CD14-positive monocyte (primary cell): ENCODE results near the gene PGM2. TPM values are rescaled to one million over a fixed set of nuclear protein-coding genes. Genes with fewer than 3 reads are reported as not detected.
A peak's percentile ranks its signal among the peaks of the same experiment; 100 is the strongest.

ENCODE experiments used
- DNase-seq, 3 donors: peaks; one replicate each; pipeline ENCODE4 v3.0.0-alpha.2; 2011 to 2022
- H2AFZ ChIP-seq: 2 replicates; pipeline ENCODE4 v1.6.0; 2012; ENCODE audit warnings: mild to moderate bottlenecking, low read depth, low read length, inconsistent platforms; ENCODE audit not compliant: insufficient read depth, poor library complexity, severe bottlenecking
- H3K27ac ChIP-seq, 2 donors: 1 replicate in 1 of 2; 2 replicates in 1 of 2; pipeline ENCODE4 v1.5.1; 2012 to 2013; ENCODE audit warnings: low read length in 2 of 2, control low read depth in 1 of 2, inconsistent platforms in 1 of 2, low read depth in 1 of 2, mild to moderate bottlenecking in 1 of 2
- H3K27me3 ChIP-seq, 2 donors: one replicate each; pipeline versions ENCODE4 v1.6.0 to v1.6.1; 2011 to 2013; ENCODE audit warnings: low read length in 2 of 2; ENCODE audit not compliant: control insufficient read depth in 2 of 2, insufficient read depth in 2 of 2
- H3K36me3 ChIP-seq, 2 donors: replicated peaks in 1 of 2; 1 replicate in 1 of 2; 2 replicates in 1 of 2; pipeline versions ENCODE4 v1.5.1 to v1.6.1; 2012 to 2013; ENCODE audit warnings: low read length in 2 of 2, control low read depth in 1 of 2, inconsistent platforms in 1 of 2, mild to moderate bottlenecking in 1 of 2; ENCODE audit not compliant: insufficient read depth in 2 of 2, control insufficient read depth in 1 of 2
- H3K4me1 ChIP-seq, 2 donors: 1 replicate in 1 of 2; 2 replicates in 1 of 2; pipeline versions ENCODE4 v1.5.1 to v1.6.1; 2012 to 2013; ENCODE audit warnings: low read length in 2 of 2, control low read depth in 1 of 2, inconsistent platforms in 1 of 2, mild to moderate bottlenecking in 1 of 2, moderate library complexity in 1 of 2; ENCODE audit not compliant: insufficient read depth in 2 of 2, control insufficient read depth in 1 of 2
- H3K4me2 ChIP-seq: replicated peaks from 2 replicates; pipeline ENCODE3; 2012; ENCODE audit warnings: low read length, moderate library complexity, mild to moderate bottlenecking; ENCODE audit not compliant: poor library complexity, severe bottlenecking; ENCODE audit errors: extremely low read depth
- H3K4me3 ChIP-seq, 3 experiments: fragments of 200-600 bp in 1 of 3; sonication (generic) in 1 of 3; replicated peaks in 1 of 3; 1 replicate in 2 of 3; 2 replicates in 1 of 3; pipeline ENCODE4 v1.5.1; 2011 to 2013; ENCODE audit warnings: low read length in 3 of 3, mild to moderate bottlenecking in 3 of 3, control low read depth in 2 of 3, low read depth in 2 of 3, inconsistent platforms in 1 of 3, moderate library complexity in 1 of 3
- H3K79me2 ChIP-seq: 2 replicates; pipeline ENCODE4 v1.6.0; 2012; ENCODE audit warnings: mild to moderate bottlenecking, control low read depth, inconsistent platforms, low read length, moderate library complexity; ENCODE audit not compliant: insufficient read depth
- H3K9ac ChIP-seq: 2 replicates; pipeline ENCODE4 v1.6.0; 2017; ENCODE audit warnings: low read length, mild to moderate bottlenecking; ENCODE audit not compliant: insufficient read depth, poor library complexity, severe bottlenecking
- H3K9me3 ChIP-seq, 2 donors: replicated peaks in 1 of 2; 1 replicate in 1 of 2; 2 replicates in 1 of 2; pipeline versions ENCODE4 v1.5.1 to v1.6.1; 2012 to 2013; ENCODE audit warnings: low read length in 2 of 2, control low read depth in 1 of 2; ENCODE audit not compliant: control insufficient read depth in 1 of 2, insufficient read depth in 1 of 2
- H4K20me1 ChIP-seq: 2 replicates; pipeline ENCODE4 v1.6.0; 2012; ENCODE audit warnings: mild to moderate bottlenecking, low read length, control low read depth, moderate library complexity; ENCODE audit not compliant: insufficient read depth
- H3K27ac Mint-ChIP-seq, 7 donors: one replicate each; pipeline ENCODE4 v1.8.0; 2020; ENCODE audit warnings: mild to moderate bottlenecking in 7 of 7, mixed read lengths in 7 of 7, moderate library complexity in 6 of 7, inconsistent platforms in 2 of 7
- H3K27me3 Mint-ChIP-seq, 3 donors: one replicate each; pipeline ENCODE4 v1.8.0; 2021 to 2022; ENCODE audit warnings: low read depth in 3 of 3, mild to moderate bottlenecking in 3 of 3, mixed read lengths in 3 of 3, moderate library complexity in 3 of 3, inconsistent platforms in 1 of 3
- H3K36me3 Mint-ChIP-seq, 2 donors: one replicate each; pipeline ENCODE4 v1.8.0; 2020; ENCODE audit warnings: mixed read lengths in 2 of 2, inconsistent platforms in 1 of 2, mild to moderate bottlenecking in 1 of 2
- H3K4me1 Mint-ChIP-seq: one replicate; pipeline ENCODE4 v1.8.0; 2020; ENCODE audit warnings: mild to moderate bottlenecking, mixed read lengths
- H3K4me3 Mint-ChIP-seq, 2 donors: one replicate each; pipeline ENCODE4 v1.8.0; 2020; ENCODE audit warnings: mild to moderate bottlenecking in 2 of 2, mixed read lengths in 2 of 2, moderate library complexity in 1 of 2
- H3K9me3 Mint-ChIP-seq, 7 donors: one replicate each; pipeline ENCODE4 v1.8.0; 2020 to 2022; ENCODE audit warnings: mixed read lengths in 7 of 7, mild to moderate bottlenecking in 6 of 7, moderate library complexity in 6 of 7, inconsistent platforms in 2 of 7
- WGBS: methylation state at CpG from one replicate; pipeline ENCODE4 v1.1.5; 2013; ENCODE audit warnings: missing lambda C conversion rate; ENCODE audit not compliant: insufficient coverage; 5-methylcytosine and 5-hydroxymethylcytosine counted together
- intact Hi-C, 2 donors: fragments of 100-400 bp; cut with micrococcal nuclease; formaldehyde crosslinking; loops; one replicate each; pipeline versions ENCODE4 v1.15.0 to v1.15.1; 2023
- polyA plus RNA-seq, 3 donors: library from polyadenylated mRNA; depleted of rRNA in 1 of 3; unstranded in 2 of 3; stranded (reverse) in 1 of 3; fragments of 300-500 nt in 2 of 3; fragments of >200 nt in 1 of 3; fragmentation: Illumina TruSeq in 2 of 3; gene quantifications; 1 replicate in 2 of 3; 2 replicates in 1 of 3; pipeline ENCODE4 v1.2.3, GENCODE V29; 2012 to 2021
- TF ChIP-seq, protein P1 (sequence below): fragments of 200-600 bp; IDR thresholded peaks from one replicate; pipeline ENCODE4 v1.8.0; 2022; ENCODE audit warnings: antibody characterized with exemption, mild to moderate bottlenecking

The PGM2 gene
- polyA plus RNA-seq, 3 donors, result 17.8 to 48.6 (median 46.2) TPM

DNA sequence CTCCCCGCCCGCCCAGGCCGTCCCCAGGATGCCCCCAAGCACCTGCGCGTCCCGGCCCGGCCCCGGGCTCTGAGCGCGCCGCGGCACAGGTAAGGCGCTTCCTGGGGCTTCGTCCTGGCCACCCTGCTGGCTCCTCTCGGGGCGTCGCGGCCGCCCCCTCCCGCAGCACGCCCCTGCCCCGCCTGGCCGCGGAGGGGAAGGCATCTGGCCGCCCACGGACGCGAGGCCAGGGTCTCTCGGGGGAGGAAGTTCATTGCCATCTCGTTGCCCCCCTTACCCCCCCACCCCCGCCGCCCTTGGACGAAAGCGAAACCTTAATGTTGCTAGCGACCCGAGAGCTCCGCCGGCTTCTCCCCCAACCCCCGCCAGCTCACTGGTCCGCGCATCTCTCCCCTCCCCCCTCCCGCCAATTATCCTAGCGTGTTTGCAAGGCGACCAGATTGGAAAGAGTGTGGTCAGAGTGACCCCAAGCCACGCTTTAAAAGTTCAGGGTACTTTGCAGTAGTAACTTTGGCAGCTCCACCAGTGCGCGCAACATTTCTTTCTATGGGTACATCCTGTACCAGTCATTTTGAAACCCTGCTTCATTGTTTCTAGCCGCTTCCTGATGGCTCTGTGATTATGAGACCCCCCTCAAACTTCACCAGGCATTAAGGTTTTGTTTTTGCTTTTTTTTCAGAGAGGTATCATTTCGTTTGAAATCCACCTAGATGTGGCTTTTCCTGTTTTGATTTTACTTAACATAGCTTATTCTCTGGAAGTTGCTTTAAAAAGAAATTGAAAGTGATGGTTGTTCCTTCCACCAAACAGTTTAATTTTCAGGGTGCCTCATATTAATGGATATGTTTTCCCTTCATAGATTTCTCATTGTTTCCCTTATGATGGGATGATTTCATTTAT, 65.0 kb downstream of the PGM2 start:
- Histone ChIP-seq H4K20me1 (peaks cover 37% of the 10 kb centered on the region), H2AFZ (peak overlapping the region; percentile 88), H3K4me1 (peaks cover 40 to 43% of the 10 kb centered on the region in 2 donors), H3K4me3 (peak overlapping the region; percentile 63 to 99 (median 92)), H3K9ac (peak overlapping the region; percentile 83), H3K4me2 (peak overlapping the region; percentile 88), H3K9me3 (no peaks in the 10 kb centered on the region), H3K36me3 (peaks cover 0 to 8% of the 10 kb centered on the region in 2 donors), H3K27ac (peak overlapping the region; percentile 62 to 85), H3K27me3 (no peaks in the 10 kb centered on the region), H3K79me2 (peaks cover 52% of the 10 kb centered on the region)
- peak overlapping the region; percentile 83 to 93 (median 90) for H3K27ac Mint-ChIP-seq
- intact Hi-C loops, result loop anchor here in 1 of 2 donors (5.0 to 10.0 kb wide), 2 partner anchors 39 to 67 kb away; partner anchors contain the start of gene PGM2
- peaks cover 7 to 17% of the 10 kb centered on the region in 2 donors for H3K36me3 Mint-ChIP-seq
- TF ChIP-seq, protein P1, sequence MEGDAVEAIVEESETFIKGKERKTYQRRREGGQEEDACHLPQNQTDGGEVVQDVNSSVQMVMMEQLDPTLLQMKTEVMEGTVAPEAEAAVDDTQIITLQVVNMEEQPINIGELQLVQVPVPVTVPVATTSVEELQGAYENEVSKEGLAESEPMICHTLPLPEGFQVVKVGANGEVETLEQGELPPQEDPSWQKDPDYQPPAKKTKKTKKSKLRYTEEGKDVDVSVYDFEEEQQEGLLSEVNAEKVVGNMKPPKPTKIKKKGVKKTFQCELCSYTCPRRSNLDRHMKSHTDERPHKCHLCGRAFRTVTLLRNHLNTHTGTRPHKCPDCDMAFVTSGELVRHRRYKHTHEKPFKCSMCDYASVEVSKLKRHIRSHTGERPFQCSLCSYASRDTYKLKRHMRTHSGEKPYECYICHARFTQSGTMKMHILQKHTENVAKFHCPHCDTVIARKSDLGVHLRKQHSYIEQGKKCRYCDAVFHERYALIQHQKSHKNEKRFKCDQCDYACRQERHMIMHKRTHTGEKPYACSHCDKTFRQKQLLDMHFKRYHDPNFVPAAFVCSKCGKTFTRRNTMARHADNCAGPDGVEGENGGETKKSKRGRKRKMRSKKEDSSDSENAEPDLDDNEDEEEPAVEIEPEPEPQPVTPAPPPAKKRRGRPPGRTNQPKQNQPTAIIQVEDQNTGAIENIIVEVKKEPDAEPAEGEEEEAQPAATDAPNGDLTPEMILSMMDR, result no peak
- WGBS, result under 1% methylated on average over 27 of the region's 49 CpGs
- H3K9me3 Mint-ChIP-seq, result no peaks in the 10 kb centered on the region
- peak; percentile 26 to 45 (median 33) for DNase-seq
- H3K4me3 Mint-ChIP-seq, result peak overlapping the region; percentile 88 to 95
- H3K27me3 Mint-ChIP-seq, result peaks cover 7 to 10% (median 7%) of the 10 kb centered on the region in 3 donors
- peaks cover 45% of the 10 kb centered on the region for H3K4me1 Mint-ChIP-seq

DNA sequence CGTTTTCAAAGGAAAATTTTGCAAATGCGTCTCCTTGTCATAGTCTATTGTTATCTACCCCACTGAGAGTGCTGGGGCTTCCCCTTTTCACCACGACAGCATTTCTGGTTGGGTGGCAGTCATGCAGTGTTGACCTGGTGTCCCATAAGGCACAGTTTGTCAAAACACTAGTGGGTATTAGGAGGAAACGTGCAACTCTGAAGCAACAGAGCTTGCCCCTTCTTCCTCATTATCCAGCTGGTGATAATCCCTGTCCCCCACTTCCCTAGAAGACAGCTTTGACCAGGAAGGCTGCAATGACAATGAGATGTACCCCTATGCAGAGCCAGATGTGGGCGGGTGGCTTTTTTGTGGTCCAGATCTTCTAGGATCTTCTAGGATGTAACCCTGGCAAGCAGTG, 66.2 kb downstream of the PGM2 start:
- DNase-seq, result peak; percentile 63 to 78 (median 78)
- TF ChIP-seq, protein P1, result no peak
- Histone ChIP-seq H3K9me3 (no peaks in the 10 kb centered on the region), H3K27ac (peak overlapping the region; percentile 40 to 85), H3K9ac (no peak overlapping the region), H3K4me1 (peaks cover 40 to 48% of the 10 kb centered on the region in 2 donors), H3K36me3 (peaks cover 0 to 8% of the 10 kb centered on the region in 2 donors), H2AFZ (no peak overlapping the region), H3K4me2 (peak overlapping the region; percentile 88), H3K27me3 (no peaks in the 10 kb centered on the region), H3K4me3 (peak overlapping the region in 2 of 3 experiments; percentile 92 to 99), H3K79me2 (peaks cover 63% of the 10 kb centered on the region), H4K20me1 (peaks cover 49% of the 10 kb centered on the region)
- intact Hi-C loops, result loop anchor here in 1 of 2 donors (5.0 to 10.0 kb wide), 2 partner anchors 40 to 68 kb away; partner anchors contain the start of gene PGM2
- 25% methylated on average over 2 of the region's 5 CpGs for WGBS
- H3K27me3 Mint-ChIP-seq, result peaks cover 7 to 10% (median 7%) of the 10 kb centered on the region in 3 donors
- no peaks in the 10 kb centered on the region for H3K9me3 Mint-ChIP-seq
- H3K4me3 Mint-ChIP-seq, result peak overlapping the region; percentile 88 to 95
- peak overlapping the region; percentile 82 to 91 (median 85) for H3K27ac Mint-ChIP-seq
- peaks cover 50% of the 10 kb centered on the region for H3K4me1 Mint-ChIP-seq
- peaks cover 10 to 17% of the 10 kb centered on the region in 2 donors for H3K36me3 Mint-ChIP-seq
